C1 segment of cervical spinal cord (tissue), 14 donors: ENCODE measurements around the gene PRTG.
"Not testable (repeated sequence)": the region's sequence is repeated elsewhere in the genome, so short reads cannot be mapped to it uniquely, and the experiment has no call there.

ENCODE experiments used
- DNase-seq, 14 donors: peaks; one replicate each; lab custom pipeline; 2025; lab: John Stamatoyannopoulos, UW

Gene PRTG

GRCh38 chr15:55743729-55744655 is 1.0 kb upstream of the PRTG start:
- DNase-seq, result no peak

- peak in 5 of 14 donors; percentile 10 to 60 (median 51) for DNase-seq
Measured at GRCh38 chr15:55742498-55742926, 440 bp downstream of the PRTG start.

GRCh38 chr15:55741833-55742497 is 987 bp downstream of the PRTG start:
- peak in 7 of 14 donors; percentile 5 to 45 (median 14) for DNase-seq

- peak in 2 of 14 donors; percentile 1 to 15 for DNase-seq
Measured at GRCh38 chr15:55740981-55741832, 1.7 kb downstream of the PRTG start.

- DNase-seq, result no peak
Measured at GRCh38 chr15:55740359-55740878, 2.5 kb downstream of the PRTG start.

- DNase-seq, result no peak
Measured at GRCh38 chr15:55739641-55740040, 3.3 kb downstream of the PRTG start.

- DNase-seq, result no peak
Measured at GRCh38 chr15:55738715-55739114, 4.2 kb downstream of the PRTG start.

GRCh38 chr15:55737373-55737772 is 5.6 kb downstream of the PRTG start:
- no peak for DNase-seq

GRCh38 chr15:55736756-55737155 is 6.2 kb downstream of the PRTG start:
- DNase-seq, result no peak

GRCh38 chr15:55734641-55735040 is 8.3 kb downstream of the PRTG start:
- no peak for DNase-seq

- DNase-seq, result not testable (repeated sequence)
Measured at GRCh38 chr15:55733461-55733860, 9.5 kb downstream of the PRTG start.

GRCh38 chr15:55721554-55722185 is 21.3 kb downstream of the PRTG start:
- no peak for DNase-seq

GRCh38 chr15:55715355-55716076 is 27.4 kb downstream of the PRTG start:
- DNase-seq, result no peak

GRCh38 chr15:55714064-55714463 is 28.9 kb downstream of the PRTG start:
- no peak for DNase-seq

GRCh38 chr15:55712363-55712762 is 30.6 kb downstream of the PRTG start:
- DNase-seq, result no peak

- DNase-seq, result no peak
Measured at GRCh38 chr15:55710286-55710685, 32.7 kb downstream of the PRTG start.

GRCh38 chr15:55709458-55709857 is 33.5 kb downstream of the PRTG start:
- no peak for DNase-seq

- no peak for DNase-seq
Measured at GRCh38 chr15:55708720-55709119, 34.2 kb downstream of the PRTG start.

GRCh38 chr15:55707951-55708350 is 35.0 kb downstream of the PRTG start:
- DNase-seq, result no peak

- DNase-seq, result no peak
Measured at GRCh38 chr15:55707518-55707917, 35.4 kb downstream of the PRTG start.
